Effector memory CD4-positive, alpha-beta T cell (primary cell): ENCODE data around the gene OLFML2B.

Experiments
- DNase-seq, 3 donors: peaks; one replicate each; pipeline ENCODE4 v3.0.0-alpha.2; 2020
- H3K27ac ChIP-seq: 2 replicates; pipeline ENCODE4 v1.7.0; 2013; ENCODE audit warnings: mild to moderate bottlenecking, low read length, moderate library complexity; ENCODE audit not compliant: insufficient read depth, poor library complexity, severe bottlenecking
- H3K27me3 ChIP-seq: replicated peaks from 2 replicates; pipeline ENCODE4 v1.7.0; 2013; ENCODE audit warnings: mild to moderate bottlenecking, low read length; ENCODE audit not compliant: insufficient read depth, control insufficient read depth, poor library complexity, severe bottlenecking
- H3K36me3 ChIP-seq: 2 replicates; pipeline ENCODE4 v1.7.0; 2013; ENCODE audit warnings: mild to moderate bottlenecking, low read length, moderate library complexity; ENCODE audit not compliant: control insufficient read depth, insufficient read depth
- H3K4me1 ChIP-seq: 2 replicates; pipeline ENCODE4 v1.7.0; 2013; ENCODE audit warnings: low read length, mild to moderate bottlenecking; ENCODE audit not compliant: control insufficient read depth, insufficient read depth, poor library complexity, severe bottlenecking
- H3K4me3 ChIP-seq: 2 replicates; pipeline ENCODE4 v1.7.0; 2013; ENCODE audit warnings: low read length, low read depth, mild to moderate bottlenecking; ENCODE audit not compliant: insufficient read depth, poor library complexity, severe bottlenecking
- H3K9me3 ChIP-seq: 2 replicates; pipeline ENCODE4 v1.7.0; 2013; ENCODE audit warnings: mild to moderate bottlenecking, low read length, moderate library complexity; ENCODE audit not compliant: control insufficient read depth

OLFML2B gene

DNA sequence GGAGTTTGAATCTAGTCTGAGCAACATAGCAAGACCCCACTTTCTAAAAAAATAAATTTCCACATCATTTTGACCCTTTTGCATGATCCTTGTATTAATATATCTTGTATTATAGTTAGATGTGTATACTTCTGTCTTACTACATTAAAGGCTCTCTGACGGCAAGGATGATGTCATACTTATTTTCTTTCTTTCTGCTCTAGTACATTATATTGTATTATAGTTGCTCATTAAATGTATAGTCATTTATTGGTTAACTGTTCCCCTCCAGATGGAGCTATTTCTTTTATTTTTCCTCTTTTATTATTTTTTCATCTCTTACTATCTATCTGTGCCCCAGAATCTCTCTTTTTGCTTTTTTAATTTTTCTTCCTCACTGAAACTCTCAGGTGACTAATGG is 15.0 kb upstream of the OLFML2B start:
- H3K4me1 ChIP-seq = no peaks in the 10 kb centered on the region
- DNase-seq = no peak
- no peaks in the 10 kb centered on the region for H3K36me3 ChIP-seq
- peaks cover 6% of the 10 kb centered on the region for H3K9me3 ChIP-seq
- H3K27me3 ChIP-seq = no peaks in the 10 kb centered on the region
- no peak overlapping the region for H3K27ac ChIP-seq
- no peak overlapping the region for H3K4me3 ChIP-seq

DNA sequence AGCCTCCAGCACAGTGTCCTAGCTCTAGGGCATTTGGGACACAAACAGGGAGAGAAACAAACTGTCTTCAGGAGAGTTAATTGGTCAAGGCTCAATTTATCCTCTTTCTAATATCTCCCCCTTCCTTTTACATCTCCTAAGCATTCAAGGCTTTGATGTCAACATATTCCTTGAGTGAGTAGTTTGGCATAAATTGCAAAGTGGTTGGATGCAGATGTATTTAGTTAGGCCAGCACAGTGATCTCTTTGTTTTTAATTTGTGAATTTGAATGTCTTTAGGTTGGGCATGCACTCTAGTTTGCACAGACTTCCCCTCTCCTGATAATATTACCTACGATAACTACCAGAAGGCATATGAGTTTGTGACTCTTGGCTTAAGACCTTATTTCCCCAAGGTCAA is 12.5 kb upstream of the OLFML2B start:
- Histone ChIP-seq H3K36me3 (no peaks in the 10 kb centered on the region), H3K9me3 (no peaks in the 10 kb centered on the region), H3K27ac (no peak overlapping the region), H3K27me3 (no peaks in the 10 kb centered on the region), H3K4me1 (no peaks in the 10 kb centered on the region), H3K4me3 (no peak overlapping the region)
- no peak for DNase-seq

DNA sequence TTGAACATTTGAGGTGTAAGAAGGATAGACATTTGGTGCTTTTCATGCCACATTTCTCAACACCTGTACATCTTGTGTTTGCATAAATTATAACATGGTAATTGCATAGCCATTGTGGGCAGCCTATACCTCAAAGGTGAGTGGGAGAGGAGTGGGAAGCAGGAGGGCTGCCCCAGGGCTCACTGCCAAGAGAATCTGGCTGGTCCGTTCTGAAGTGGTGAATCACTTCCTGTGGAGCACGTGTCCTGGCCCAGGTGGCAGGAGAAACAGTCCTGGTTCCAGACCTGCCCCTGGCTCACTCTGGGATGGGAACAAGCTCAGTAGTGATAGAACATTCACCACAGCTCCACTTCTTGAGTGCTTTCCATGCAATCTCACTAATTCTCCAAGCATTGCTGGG is 11.6 kb upstream of the OLFML2B start:
- Histone ChIP-seq H3K36me3 (no peaks in the 10 kb centered on the region), H3K4me3 (no peak overlapping the region), H3K9me3 (no peaks in the 10 kb centered on the region), H3K27me3 (no peaks in the 10 kb centered on the region), H3K4me1 (no peaks in the 10 kb centered on the region), H3K27ac (no peak overlapping the region)
- DNase-seq = no peak

DNA sequence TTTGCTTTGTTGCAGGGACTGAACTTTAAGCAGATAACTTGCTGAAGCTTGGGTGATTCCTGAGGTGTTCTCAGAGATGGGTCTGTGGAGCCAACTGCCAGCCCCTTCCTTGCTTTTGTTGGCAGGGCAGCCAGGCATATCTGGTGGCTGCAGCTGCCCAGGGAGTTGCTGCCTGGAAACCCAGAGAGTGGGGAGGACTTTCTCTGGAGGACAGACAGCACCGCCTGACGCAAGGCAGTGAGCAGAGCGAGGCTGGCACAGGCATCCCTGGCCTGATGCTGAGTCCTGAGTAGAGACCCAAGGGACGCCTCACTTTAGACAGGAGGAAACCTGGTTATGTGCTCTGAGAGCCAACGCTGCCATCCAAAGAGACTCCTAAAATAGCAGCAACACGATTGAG is 9.8 kb upstream of the OLFML2B start:
- Histone ChIP-seq H3K27me3 (no peaks in the 10 kb centered on the region), H3K36me3 (no peaks in the 10 kb centered on the region), H3K4me3 (no peak overlapping the region), H3K27ac (no peak overlapping the region), H3K9me3 (no peaks in the 10 kb centered on the region), H3K4me1 (no peaks in the 10 kb centered on the region)
- DNase-seq = no peak

GRCh38 chr1:162030759-162031280 is 7.2 kb upstream of the OLFML2B start:
- DNase-seq = no peak
- no peaks in the 10 kb centered on the region for H3K9me3 ChIP-seq
- no peaks in the 10 kb centered on the region for H3K4me1 ChIP-seq
- no peaks in the 10 kb centered on the region for H3K36me3 ChIP-seq
- H3K27ac ChIP-seq = no peak overlapping the region
- no peaks in the 10 kb centered on the region for H3K27me3 ChIP-seq
- no peak overlapping the region for H3K4me3 ChIP-seq

GRCh38 chr1:162029157-162029556 is 5.5 kb upstream of the OLFML2B start:
- H3K27me3 ChIP-seq = no peaks in the 10 kb centered on the region
- DNase-seq = no peak
- H3K36me3 ChIP-seq = no peaks in the 10 kb centered on the region
- no peaks in the 10 kb centered on the region for H3K4me1 ChIP-seq
- no peak overlapping the region for H3K4me3 ChIP-seq
- no peak overlapping the region for H3K27ac ChIP-seq
- H3K9me3 ChIP-seq = no peaks in the 10 kb centered on the region

GRCh38 chr1:162028726-162029125 is 5.1 kb upstream of the OLFML2B start:
- H3K4me3 ChIP-seq = no peak overlapping the region
- no peak for DNase-seq
- H3K27ac ChIP-seq = no peak overlapping the region
- H3K36me3 ChIP-seq = no peaks in the 10 kb centered on the region
- H3K27me3 ChIP-seq = no peaks in the 10 kb centered on the region
- H3K9me3 ChIP-seq = no peaks in the 10 kb centered on the region
- H3K4me1 ChIP-seq = no peaks in the 10 kb centered on the region

GRCh38 chr1:162026881-162027280 is 3.2 kb upstream of the OLFML2B start:
- DNase-seq = no peak
- H3K36me3 ChIP-seq = no peaks in the 10 kb centered on the region
- H3K4me3 ChIP-seq = no peak overlapping the region
- no peaks in the 10 kb centered on the region for H3K9me3 ChIP-seq
- no peak overlapping the region for H3K27ac ChIP-seq
- no peaks in the 10 kb centered on the region for H3K4me1 ChIP-seq
- no peaks in the 10 kb centered on the region for H3K27me3 ChIP-seq

- no peak for DNase-seq
- no peaks in the 10 kb centered on the region for H3K9me3 ChIP-seq
- H3K27me3 ChIP-seq = no peaks in the 10 kb centered on the region
- no peaks in the 10 kb centered on the region for H3K36me3 ChIP-seq
- H3K4me3 ChIP-seq = no peak overlapping the region
- H3K4me1 ChIP-seq = no peaks in the 10 kb centered on the region
- no peak overlapping the region for H3K27ac ChIP-seq
These were observed 1.9 kb upstream of the OLFML2B start for GRCh38 chr1:162025541-162025940.

DNA sequence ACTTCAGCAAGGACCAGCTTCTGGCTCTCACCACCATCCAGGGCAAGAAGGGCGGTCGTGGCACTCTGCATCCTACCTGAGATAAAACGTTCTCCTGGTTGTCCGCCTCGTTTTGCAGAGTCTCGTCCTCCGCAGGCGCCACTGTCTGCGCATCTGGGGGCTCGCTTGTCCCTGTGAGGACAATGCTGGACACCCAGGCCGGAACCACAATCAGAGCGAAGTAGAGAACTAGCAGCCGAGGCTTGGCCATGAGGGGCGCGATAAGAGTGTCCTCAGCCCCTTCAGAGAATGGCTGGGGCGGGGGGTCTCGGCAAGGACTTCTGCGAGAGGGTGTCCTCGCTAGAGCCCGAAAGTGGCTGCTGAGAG is 505 bp downstream of the OLFML2B start:
- Histone ChIP-seq H3K36me3 (no peaks in the 10 kb centered on the region), H3K9me3 (no peaks in the 10 kb centered on the region), H3K4me1 (no peaks in the 10 kb centered on the region), H3K27me3 (no peaks in the 10 kb centered on the region), H3K4me3 (peak overlapping the region; percentile 68), H3K27ac (no peak overlapping the region)
- DNase-seq = no peak

DNA sequence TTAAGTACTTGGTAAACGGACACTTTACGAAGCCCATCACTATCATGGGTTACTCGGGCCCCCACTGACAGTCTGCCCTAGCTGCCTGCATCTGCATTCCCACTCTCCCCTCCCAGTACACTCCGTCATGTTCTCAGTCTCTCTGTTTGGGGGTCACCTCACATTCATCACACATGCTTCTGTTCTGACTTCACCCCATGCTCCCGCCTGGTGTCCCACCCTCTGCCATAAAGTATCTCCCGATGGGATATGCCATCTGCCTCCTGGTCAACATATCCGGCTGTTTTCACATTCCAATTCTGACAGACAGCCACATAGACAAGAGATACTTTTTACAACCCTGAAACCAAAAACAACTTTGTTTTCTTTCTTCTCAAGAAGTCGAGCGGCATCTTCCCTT is 1.0 kb downstream of the OLFML2B start:
- Histone ChIP-seq H3K4me1 (no peaks in the 10 kb centered on the region), H3K9me3 (no peaks in the 10 kb centered on the region), H3K36me3 (no peaks in the 10 kb centered on the region), H3K27ac (no peak overlapping the region), H3K27me3 (no peaks in the 10 kb centered on the region), H3K4me3 (no peak overlapping the region)
- no peak for DNase-seq
